WI38 (cell line): ENCODE measurements around the gene SEC24B.

Source experiments
- H3K4me3 ChIP-seq: 2 replicates; pipeline ENCODE4 v1.5.1; 2011; ENCODE audit warnings: low read depth, mild to moderate bottlenecking, control low read depth, low read length
- CTCF ChIP-seq: IDR thresholded peaks from 2 replicates; pipeline ENCODE4 v1.5.1; 2012; ENCODE audit warnings: low read depth, mild to moderate bottlenecking, control low read depth, low read length

Gene SEC24B

GRCh38 chr4:109433205-109434006 is at the start of gene SEC24B:
SEC24B (plus strand) TSS chr4:109433815; CDS start chr4:109433870, 55 bp downstream.
- H3K4me3 ChIP-seq, result peak within 1 kb of the TSS; percentile 87
- TF ChIP-seq CTCF, result peak; percentile 31; the same call in 1 of the 2 replicates

- H3K4me3 ChIP-seq, result no peak overlapping the region
- no peak for TF ChIP-seq CTCF
Observed at GRCh38 chr4:109383823-109384222, 49.8 kb upstream of the SEC24B start.

- TF ChIP-seq CTCF, result no peak
- H3K4me3 ChIP-seq, result no peak overlapping the region
Observed at GRCh38 chr4:109385260-109385659, 48.4 kb upstream of the SEC24B start.

GRCh38 chr4:109389369-109390114 is 44.1 kb upstream of the SEC24B start:
- no peak for TF ChIP-seq CTCF
- no peak overlapping the region for H3K4me3 ChIP-seq

GRCh38 chr4:109390115-109390768 is 43.4 kb upstream of the SEC24B start:
- no peak overlapping the region for H3K4me3 ChIP-seq
- no peak for TF ChIP-seq CTCF

- no peak overlapping the region for H3K4me3 ChIP-seq
- TF ChIP-seq CTCF, result no peak
Observed at GRCh38 chr4:109395694-109396093, 37.9 kb upstream of the SEC24B start.
